Purkinje cell (primary cell): ENCODE results near the gene KRTAP9-1. TPM values are rescaled to one million over a fixed set of nuclear protein-coding genes. Genes with fewer than 3 reads are reported as not detected.

Experiments used
- polyA plus RNA-seq: library from polyadenylated mRNA; unstranded; fragments of >200 nt; fragmentation: Nextera tagmentation; gene quantifications from 2 replicates; pipeline ENCODE4 v1.2.1, GENCODE V29; 2014

The KRTAP9-1 gene
- not detected in 2 replicates for polyA plus RNA-seq

GRCh38 chr17:41189837-41190318 is at the start of gene KRTAP9-1:
Gene KRTAP9-1 (plus strand): TSS chr17:41189887. CDS start chr17:41189887, 0 bp downstream.

GRCh38 chr17:41140360-41141131 is 49.1 kb upstream of the KRTAP9-1 start, which contains the start of gene KRTAP4-6:
Gene KRTAP4-6 (minus strand): TSS chr17:41140544. CDS start chr17:41140487, 57 bp downstream.

GRCh38 chr17:41149652-41149985 is 40.1 kb upstream of the KRTAP9-1 start, which contains the start of gene KRTAP4-5:
Gene KRTAP4-5 (minus strand): TSS chr17:41149825. CDS start chr17:41149767, 58 bp downstream.

GRCh38 chr17:41160648-41161047 is 29.0 kb upstream of the KRTAP9-1 start, which contains the start of gene KRTAP4-4:
Gene KRTAP4-4 (minus strand): TSS chr17:41160748. CDS start chr17:41160691, 57 bp downstream.

GRCh38 chr17:41168121-41168520 is 21.6 kb upstream of the KRTAP9-1 start, which contains the start of gene KRTAP4-3:
Gene KRTAP4-3 (minus strand): TSS chr17:41168221. CDS start chr17:41168172, 49 bp downstream.

GRCh38 chr17:41177727-41178271 is 11.9 kb upstream of the KRTAP9-1 start, which contains the start of gene KRTAP4-2:
Gene KRTAP4-2 (minus strand): TSS chr17:41178221. CDS start chr17:41178164, 57 bp downstream.

GRCh38 chr17:41184480-41184961 is 5.2 kb upstream of the KRTAP9-1 start, which contains the start of gene KRTAP4-1:
Gene KRTAP4-1 (minus strand): TSS chr17:41184911. CDS start chr17:41184854, 57 bp downstream.

GRCh38 chr17:41226598-41227095 is 37.0 kb downstream of the KRTAP9-1 start, which contains the start of gene KRTAP9-2:
Gene KRTAP9-2 (plus strand): TSS chr17:41226648. CDS start chr17:41226655, 7 bp downstream.

GRCh38 chr17:41232399-41233105 is 42.9 kb downstream of the KRTAP9-1 start, which contains the start of gene KRTAP9-3:
Gene KRTAP9-3 (plus strand): TSS chr17:41232449. CDS start chr17:41232502, 53 bp downstream.

GRCh38 chr17:41237949-41238437 is 48.3 kb downstream of the KRTAP9-1 start, which contains the start of gene KRTAP9-8:
Gene KRTAP9-8 (plus strand): TSS chr17:41237999. CDS start chr17:41238052, 53 bp downstream.

Other genes with a start within 250 kb of the KRTAP9-1 start
- not detected in 2 replicates for gene KRT39, start 222.9 kb upstream of the KRTAP9-1 start, polyA plus RNA-seq
- not detected in 2 replicates for gene KRT40, start 205.6 kb upstream of the KRTAP9-1 start, polyA plus RNA-seq
- not detected in 2 replicates for gene KRTAP3-3, start 195.7 kb upstream of the KRTAP9-1 start, polyA plus RNA-seq
- gene KRTAP3-2, start 190.0 kb upstream of the KRTAP9-1 start, polyA plus RNA-seq: not detected in 2 replicates
- gene KRTAP3-1, start 180.8 kb upstream of the KRTAP9-1 start, polyA plus RNA-seq: not detected in 2 replicates
- not detected in 2 replicates for gene KRTAP1-5, start 162.7 kb upstream of the KRTAP9-1 start, polyA plus RNA-seq
- not detected in 2 replicates for gene KRTAP1-4, start 159.7 kb upstream of the KRTAP9-1 start, polyA plus RNA-seq
- not detected in 2 replicates for gene KRTAP1-3, start 155.0 kb upstream of the KRTAP9-1 start, polyA plus RNA-seq
- 0.28 TPM in 1 of 2 replicates, not detected in the other for gene KRTAP1-1, start 148.4 kb upstream of the KRTAP9-1 start, polyA plus RNA-seq
- not detected in 2 replicates for gene KRTAP2-1, start 142.6 kb upstream of the KRTAP9-1 start, polyA plus RNA-seq
- not detected in 2 replicates for gene KRTAP2-2, start 134.7 kb upstream of the KRTAP9-1 start, polyA plus RNA-seq
- gene KRTAP2-3, start 129.8 kb upstream of the KRTAP9-1 start, polyA plus RNA-seq: not detected in 2 replicates
- gene KRTAP2-4, start 124.0 kb upstream of the KRTAP9-1 start, polyA plus RNA-seq: not detected in 2 replicates
- gene KRTAP4-7, start 105.7 kb upstream of the KRTAP9-1 start, polyA plus RNA-seq: not detected in 2 replicates
- not detected in 2 replicates for gene KRTAP4-8, start 91.7 kb upstream of the KRTAP9-1 start, polyA plus RNA-seq
- gene KRTAP4-16, start 87.7 kb upstream of the KRTAP9-1 start, polyA plus RNA-seq: not detected in 2 replicates
- not detected in 2 replicates for gene KRTAP4-9, start 84.5 kb upstream of the KRTAP9-1 start, polyA plus RNA-seq
- not detected in 2 replicates for gene KRTAP4-11, start 71.5 kb upstream of the KRTAP9-1 start, polyA plus RNA-seq
- gene KRTAP4-12, start 65.7 kb upstream of the KRTAP9-1 start, polyA plus RNA-seq: not detected in 2 replicates
- not detected in 2 replicates for gene KRTAP4-6, start 49.3 kb upstream of the KRTAP9-1 start, polyA plus RNA-seq
- not detected in 2 replicates for gene KRTAP4-5, start 40.1 kb upstream of the KRTAP9-1 start, polyA plus RNA-seq
- not detected in 2 replicates for gene KRTAP4-4, start 29.1 kb upstream of the KRTAP9-1 start, polyA plus RNA-seq
- gene KRTAP4-3, start 21.7 kb upstream of the KRTAP9-1 start, polyA plus RNA-seq: not detected in 2 replicates
- gene KRTAP4-2, start 11.7 kb upstream of the KRTAP9-1 start, polyA plus RNA-seq: not detected in 2 replicates
- gene KRTAP4-1, start 5.0 kb upstream of the KRTAP9-1 start, polyA plus RNA-seq: not detected in 2 replicates
- gene KRTAP9-2, start 36.8 kb downstream of the KRTAP9-1 start, polyA plus RNA-seq: not detected in 2 replicates
- not detected in 2 replicates for gene KRTAP9-3, start 42.6 kb downstream of the KRTAP9-1 start, polyA plus RNA-seq
- gene KRTAP9-8, start 48.1 kb downstream of the KRTAP9-1 start, polyA plus RNA-seq: not detected in 2 replicates
- not detected in 2 replicates for gene KRTAP9-4, start 59.8 kb downstream of the KRTAP9-1 start, polyA plus RNA-seq
- gene KRTAP9-9, start 65.5 kb downstream of the KRTAP9-1 start, polyA plus RNA-seq: not detected in 2 replicates
- not detected in 2 replicates for gene KRTAP9-6, start 75.5 kb downstream of the KRTAP9-1 start, polyA plus RNA-seq
- not detected in 2 replicates for gene KRTAP9-7, start 85.8 kb downstream of the KRTAP9-1 start, polyA plus RNA-seq
- gene KRTAP29-1, start 113.0 kb downstream of the KRTAP9-1 start, polyA plus RNA-seq: not detected in 2 replicates
- not detected in 2 replicates for gene KRTAP16-1, start 119.4 kb downstream of the KRTAP9-1 start, polyA plus RNA-seq
- not detected in 2 replicates for gene KRTAP17-1, start 125.8 kb downstream of the KRTAP9-1 start, polyA plus RNA-seq
- gene KRT33A, start 160.9 kb downstream of the KRTAP9-1 start, polyA plus RNA-seq: not detected in 2 replicates
- not detected in 2 replicates for gene KRT33B, start 179.9 kb downstream of the KRTAP9-1 start, polyA plus RNA-seq
- not detected in 2 replicates for gene KRT34, start 192.4 kb downstream of the KRTAP9-1 start, polyA plus RNA-seq
- 2.2 TPM in 1 of 2 replicates, not detected in the other for gene KRT31, start 207.7 kb downstream of the KRTAP9-1 start, polyA plus RNA-seq
- gene KRT37, start 234.7 kb downstream of the KRTAP9-1 start, polyA plus RNA-seq: not detected in 2 replicates